Natural killer cell treated with Interleukin-12 subunit alpha and Interleukin-12 subunit beta and Interleukin-15 and Interleukin-18, amount 100 ng/mL, for 72 hours (primary cell): ENCODE data around the gene TUBA1C. TPM values are rescaled to one million over a fixed set of nuclear protein-coding genes. Genes with fewer than 3 reads are reported as not detected.
"Not testable (repeated sequence)": the region's sequence is repeated elsewhere in the genome, so short reads cannot be mapped to it uniquely, and the experiment has no call there.

ENCODE experiments used
- ATAC-seq, 2 donors: fragments of 150-1000 bp; cut with Tn5 transposase in 1 of 2; sonication (Bioruptor Pico), chemical (Tn5 transposase) in 1 of 2; 2 replicates each; pipeline ENCODE4 v1.10.0; 2021
- DNase-seq: peaks from one replicate; pipeline ENCODE4 v3.0.0; 2022; ENCODE audit warnings: low spot score
- H3K27ac Mint-ChIP-seq, 2 donors: 1 replicate in 1 of 2; 2 replicates in 1 of 2; pipeline ENCODE4 v1.8.0; 2022; ENCODE audit warnings: mixed read lengths in 2 of 2, mild to moderate bottlenecking in 1 of 2, moderate library complexity in 1 of 2
- H3K27me3 Mint-ChIP-seq, 2 donors: 1 replicate in 1 of 2; 2 replicates in 1 of 2; pipeline ENCODE4 v1.8.0; 2022; ENCODE audit warnings: mixed read lengths in 2 of 2
- H3K36me3 Mint-ChIP-seq: one replicate; pipeline ENCODE4 v1.8.0; 2022; ENCODE audit warnings: mixed read lengths
- H3K4me1 Mint-ChIP-seq, 2 donors: 1 replicate in 1 of 2; 2 replicates in 1 of 2; pipeline ENCODE4 v1.8.0; 2022; ENCODE audit warnings: low read depth in 2 of 2, mixed read lengths in 2 of 2, mild to moderate bottlenecking in 1 of 2
- H3K4me3 Mint-ChIP-seq: one replicate; pipeline ENCODE4 v1.8.0; 2022; ENCODE audit warnings: mixed read lengths
- H3K9me3 Mint-ChIP-seq: 2 replicates; pipeline ENCODE4 v1.8.0; 2022; ENCODE audit warnings: mixed read lengths
- total RNA-seq, 2 donors: library from RNA; stranded (reverse); gene quantifications; one replicate each; pipeline ENCODE4 v1.2.3, GENCODE V29; 2022

TUBA1C gene
- total RNA-seq, 2 donors from 2014 or later = 260 to 358 TPM

DNA sequence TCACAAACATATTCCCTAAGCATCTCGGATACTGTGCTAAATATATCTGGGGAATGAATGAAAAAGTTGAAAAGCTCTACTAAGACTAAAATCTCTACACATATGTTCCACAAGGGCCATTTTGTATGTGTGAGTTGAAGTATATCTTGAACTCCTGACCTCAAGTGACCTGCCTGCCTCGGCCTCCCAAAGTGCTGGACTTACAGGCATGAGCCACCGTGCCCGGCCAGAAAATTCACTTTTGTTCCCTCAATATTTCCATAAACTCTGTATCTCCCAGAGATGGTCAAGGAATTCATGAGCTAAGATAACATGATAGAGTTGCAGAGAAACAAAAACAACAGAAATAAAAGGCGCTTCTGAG is 1.5 kb upstream of the TUBA1C start:
- peaks cover 4% of the 10 kb centered on the region for H3K36me3 Mint-ChIP-seq
- DNase-seq = no peak
- peak overlapping the region; percentile 82 to 91 for H3K27ac Mint-ChIP-seq
- no peak for ATAC-seq
- peak overlapping the region; percentile 91 for H3K4me3 Mint-ChIP-seq
- no peaks in the 10 kb centered on the region for H3K9me3 Mint-ChIP-seq
- peaks cover 14% of the 10 kb centered on the region in 2 donors for H3K4me1 Mint-ChIP-seq
- no peaks in the 10 kb centered on the region for H3K27me3 Mint-ChIP-seq

DNA sequence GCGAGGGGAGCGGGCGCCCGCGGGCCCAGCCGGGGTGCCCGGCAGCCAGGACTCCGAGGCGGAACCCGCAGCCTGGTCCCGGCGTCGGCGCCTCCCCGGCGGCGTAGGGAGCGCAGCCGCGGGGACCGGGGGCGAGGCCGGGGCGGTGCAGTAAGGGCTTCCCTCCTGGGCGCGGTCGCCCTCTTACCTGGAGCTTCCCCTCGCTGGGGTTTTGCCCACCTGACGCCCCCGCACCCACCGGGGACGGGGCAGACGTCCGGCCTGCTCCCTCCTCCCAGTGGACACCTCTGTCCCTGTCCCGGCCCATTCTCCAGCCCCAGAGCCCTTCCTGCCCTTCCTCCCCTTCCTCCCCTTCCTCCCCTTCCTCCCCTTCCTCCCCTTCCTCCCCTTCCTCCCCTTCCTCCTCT is 413 bp upstream of the TUBA1C start:
- Mint-ChIP-seq H3K4me3 (peak overlapping the region; percentile 91), H3K36me3 (peaks cover 4% of the 10 kb centered on the region), H3K27ac (peak overlapping the region; percentile 82 to 91), H3K4me1 (peaks cover 18 to 19% of the 10 kb centered on the region in 2 donors), H3K27me3 (no peaks in the 10 kb centered on the region), H3K9me3 (no peaks in the 10 kb centered on the region)
- ATAC-seq = peak; percentile 61 to 64
- no peak for DNase-seq

DNA sequence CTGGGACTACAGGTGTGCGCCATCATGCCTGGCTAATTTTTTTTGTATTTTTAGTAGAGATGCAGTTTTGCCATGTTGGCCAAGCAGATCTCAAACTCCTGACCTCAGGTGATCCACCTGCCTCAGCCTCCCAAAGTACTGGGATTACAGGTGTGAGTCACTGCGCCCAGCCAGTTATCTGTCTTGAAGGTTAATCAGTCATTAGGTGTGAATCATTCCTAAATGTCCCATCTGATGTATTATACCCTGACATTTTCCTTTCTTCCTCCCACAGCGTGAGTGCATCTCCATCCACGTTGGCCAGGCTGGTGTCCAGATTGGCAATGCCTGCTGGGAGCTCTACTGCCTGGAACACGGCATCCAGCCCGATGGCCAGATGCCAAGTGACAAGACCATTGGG is 4.3 kb downstream of the TUBA1C start:
- Mint-ChIP-seq H3K4me3 (peak overlapping the region; percentile 71), H3K36me3 (peaks cover 19% of the 10 kb centered on the region)
- not testable (repeated sequence) for H3K27ac Mint-ChIP-seq, H3K9me3 Mint-ChIP-seq, ATAC-seq, H3K4me1 Mint-ChIP-seq, DNase-seq, H3K27me3 Mint-ChIP-seq

DNA sequence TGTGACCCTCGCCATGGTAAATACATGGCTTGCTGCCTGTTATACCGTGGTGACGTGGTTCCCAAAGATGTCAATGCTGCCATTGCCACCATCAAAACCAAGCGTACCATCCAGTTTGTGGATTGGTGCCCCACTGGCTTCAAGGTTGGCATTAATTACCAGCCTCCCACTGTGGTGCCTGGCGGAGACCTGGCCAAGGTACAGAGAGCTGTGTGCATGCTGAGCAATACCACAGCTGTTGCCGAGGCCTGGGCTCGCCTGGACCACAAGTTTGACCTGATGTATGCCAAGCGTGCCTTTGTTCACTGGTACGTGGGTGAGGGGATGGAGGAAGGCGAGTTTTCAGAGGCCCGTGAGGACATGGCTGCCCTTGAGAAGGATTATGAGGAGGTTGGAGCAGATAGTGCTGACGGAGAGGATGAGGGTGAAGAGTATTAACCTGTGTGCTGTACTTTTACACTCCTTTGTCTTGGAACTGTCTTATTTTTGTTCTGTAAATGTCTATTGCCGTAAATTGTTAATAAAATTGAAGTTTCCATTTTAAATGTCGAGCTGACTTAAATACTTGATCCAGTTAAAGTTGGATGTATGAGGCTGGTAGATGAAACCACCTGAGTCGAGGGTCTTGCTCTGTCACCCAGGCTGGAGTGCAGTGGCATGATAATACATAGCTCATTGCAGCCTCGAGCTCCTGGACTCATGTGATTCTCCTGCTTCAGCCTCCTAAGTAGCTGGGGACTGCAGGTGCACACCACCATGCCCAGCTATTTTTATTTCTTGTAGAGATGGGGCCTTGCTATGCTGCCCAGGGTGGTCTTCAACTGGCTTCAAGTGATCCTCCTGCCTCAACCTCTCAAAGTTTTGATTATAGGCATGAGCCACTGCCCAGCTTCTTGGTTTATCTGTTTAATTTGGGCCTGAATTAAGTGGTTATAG is 8.2 kb downstream of the TUBA1C start:
- Mint-ChIP-seq H3K27ac (no peak overlapping the region), H3K27me3 (no peaks in the 10 kb centered on the region), H3K4me1 (peaks cover 7% of the 10 kb centered on the region in 2 donors), H3K4me3 (no peak overlapping the region), H3K9me3 (no peaks in the 10 kb centered on the region), H3K36me3 (peaks cover 19% of the 10 kb centered on the region)
- DNase-seq (no peak), ATAC-seq (no peak)

DNA sequence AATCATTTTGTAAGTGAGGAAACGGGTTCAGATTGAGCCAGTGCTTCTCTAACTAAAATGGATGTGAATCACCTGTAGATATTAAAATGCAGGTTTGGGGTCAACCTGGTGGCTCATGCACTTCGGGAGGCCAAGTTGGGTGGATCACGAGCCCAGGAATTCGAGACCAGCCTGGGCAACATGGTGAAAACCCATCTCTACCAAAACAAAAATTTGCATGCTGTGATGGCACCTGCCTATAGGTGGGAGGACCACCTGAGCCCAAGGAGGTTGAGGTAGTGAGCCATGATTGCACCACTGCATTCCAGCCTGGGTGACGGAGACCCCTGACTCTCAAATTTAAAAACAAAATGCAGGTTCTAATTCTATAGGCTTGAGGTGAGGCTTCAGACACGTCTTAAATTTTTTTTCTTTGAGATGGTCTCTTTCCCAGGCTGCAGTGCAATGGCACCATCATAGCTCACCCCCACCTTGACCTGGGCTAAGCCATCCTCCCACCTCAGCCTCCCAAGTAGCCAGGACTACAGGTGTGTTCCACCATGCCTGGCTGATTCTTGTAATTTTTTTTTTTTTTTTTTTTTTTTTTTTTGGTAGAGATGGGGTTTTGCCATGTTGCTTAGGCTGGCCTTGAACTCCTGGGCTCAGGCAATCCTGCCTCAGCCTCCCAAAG is 9.0 kb downstream of the TUBA1C start:
- DNase-seq (no peak), ATAC-seq (no peak)
- Mint-ChIP-seq H3K27me3 (no peaks in the 10 kb centered on the region), H3K4me3 (no peak overlapping the region), H3K4me1 (peaks cover under 1 to 3% of the 10 kb centered on the region in 2 donors), H3K9me3 (no peaks in the 10 kb centered on the region), H3K27ac (no peak overlapping the region), H3K36me3 (peaks cover 19% of the 10 kb centered on the region)

DNA sequence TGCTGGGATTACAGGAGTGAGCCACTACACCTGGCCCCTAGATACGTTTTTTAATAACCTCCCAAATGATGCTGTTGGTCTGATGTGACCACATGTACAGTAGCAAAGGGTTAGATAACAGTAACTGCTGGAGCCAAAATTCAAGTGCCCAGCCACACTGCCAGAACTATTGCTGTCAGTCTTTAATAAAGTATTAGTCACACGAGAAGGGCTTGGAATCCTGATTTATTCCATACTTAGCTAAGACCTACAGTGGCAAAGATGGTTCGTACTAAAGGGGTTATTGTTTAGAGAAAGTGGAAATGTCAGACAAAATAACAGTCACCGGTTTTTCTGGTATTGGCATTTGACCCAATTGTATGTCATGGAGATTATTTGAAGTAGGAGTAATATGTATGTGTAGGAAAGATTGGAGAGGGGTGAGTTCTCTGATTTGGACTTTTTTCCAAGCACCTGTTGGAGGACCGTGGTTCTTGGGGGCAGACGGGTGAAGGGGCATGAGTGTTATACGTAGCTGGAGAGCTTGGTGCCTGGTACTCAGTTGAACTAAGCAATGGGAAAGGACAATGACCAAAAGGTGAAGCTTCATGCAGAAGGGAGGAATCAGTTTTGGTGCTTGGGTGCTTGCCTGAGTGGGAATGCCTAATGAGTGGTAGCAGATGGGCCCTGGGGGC is 9.7 kb downstream of the TUBA1C start:
- no peaks in the 10 kb centered on the region for H3K9me3 Mint-ChIP-seq
- peak in 1 of 2 donors; percentile 22 for ATAC-seq
- no peak overlapping the region for H3K4me3 Mint-ChIP-seq
- H3K36me3 Mint-ChIP-seq = peaks cover 19% of the 10 kb centered on the region
- H3K27ac Mint-ChIP-seq = no peak overlapping the region
- no peaks in the 10 kb centered on the region for H3K27me3 Mint-ChIP-seq
- H3K4me1 Mint-ChIP-seq = peaks cover 0 to 3% of the 10 kb centered on the region in 2 donors
- DNase-seq = no peak

DNA sequence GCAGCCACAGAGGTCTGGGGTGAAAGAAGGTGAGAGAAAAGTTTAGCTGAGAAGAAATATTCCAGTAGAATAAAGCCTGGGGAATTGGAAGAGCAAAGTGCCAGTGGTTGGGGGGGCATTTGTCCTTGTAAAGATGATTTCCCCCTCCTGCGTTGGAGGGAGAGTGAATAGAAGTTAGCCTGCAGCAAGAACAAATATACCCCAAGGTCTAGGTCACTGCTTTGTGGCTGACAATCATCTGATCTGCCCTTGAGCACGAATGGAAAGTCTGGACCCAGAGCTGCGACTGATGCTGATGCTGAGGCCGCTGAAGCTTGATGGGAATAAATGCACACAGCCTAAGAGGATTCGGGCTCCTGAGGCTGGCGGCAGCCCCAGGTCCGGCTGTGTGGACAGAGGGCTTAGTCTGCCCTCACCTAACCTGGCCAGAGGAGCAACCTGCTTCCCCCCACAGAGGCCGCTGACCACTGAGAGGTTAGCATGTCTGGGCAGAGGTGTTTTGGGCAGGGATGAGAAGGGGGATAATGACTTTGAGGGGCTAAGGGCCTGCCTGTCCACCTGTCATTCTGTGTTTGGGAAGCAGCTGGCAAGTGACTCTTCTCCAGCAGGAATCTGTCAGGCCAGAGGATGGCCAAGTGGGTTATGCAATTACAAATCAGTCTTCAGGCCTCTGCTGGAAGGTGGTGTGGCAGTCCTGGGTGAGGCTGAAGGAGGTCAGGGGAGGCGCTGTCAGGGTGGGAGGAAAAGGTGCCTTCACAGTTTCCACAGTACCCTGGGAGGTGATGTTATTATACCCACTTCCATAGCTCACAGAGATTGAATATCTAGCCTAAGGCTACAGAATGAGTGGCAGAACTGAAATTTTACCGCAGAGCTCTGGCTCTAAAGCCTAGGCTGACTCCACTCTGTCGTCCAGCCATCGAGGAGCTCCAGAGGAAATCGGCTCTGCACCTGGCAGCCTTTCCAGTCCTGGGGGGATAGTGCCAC is 11.7 kb downstream of the TUBA1C start:
- peak; percentile 32 to 55 for ATAC-seq
- Mint-ChIP-seq H3K9me3 (no peaks in the 10 kb centered on the region), H3K4me1 (peaks cover 0 to 3% of the 10 kb centered on the region in 2 donors), H3K4me3 (no peak overlapping the region), H3K27me3 (peaks cover 3 to 5% of the 10 kb centered on the region in 2 donors), H3K36me3 (peaks cover 12% of the 10 kb centered on the region), H3K27ac (no peak overlapping the region)
- no peak for DNase-seq

DNA sequence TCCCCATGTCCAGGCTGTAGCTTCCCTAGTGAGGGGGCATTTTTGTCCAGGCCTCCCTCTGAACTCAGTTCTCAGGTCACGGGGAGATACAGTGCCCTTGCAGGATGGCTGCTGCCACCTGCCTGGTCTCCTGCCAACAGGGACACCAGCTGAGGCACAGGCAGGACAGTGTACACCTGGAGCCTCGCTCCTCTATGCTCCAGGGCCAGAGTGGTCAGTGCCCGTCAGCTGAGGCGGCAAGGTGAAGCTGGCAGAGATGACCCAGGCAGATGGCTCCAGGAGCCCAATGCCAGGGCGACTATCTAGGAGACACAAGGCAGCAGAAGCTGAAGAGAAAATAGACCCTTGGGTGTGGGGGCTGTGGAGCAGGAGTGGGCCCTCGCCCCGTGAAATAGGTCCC is 12.6 kb downstream of the TUBA1C start:
- H3K27me3 Mint-ChIP-seq = peaks cover 3 to 6% of the 10 kb centered on the region in 2 donors
- H3K36me3 Mint-ChIP-seq = peaks cover 12% of the 10 kb centered on the region
- H3K4me1 Mint-ChIP-seq = peaks cover 0 to 3% of the 10 kb centered on the region in 2 donors
- DNase-seq = no peak
- H3K9me3 Mint-ChIP-seq = no peaks in the 10 kb centered on the region
- peak in 1 of 2 donors; percentile 7 for ATAC-seq
- H3K27ac Mint-ChIP-seq = no peak overlapping the region
- no peak overlapping the region for H3K4me3 Mint-ChIP-seq

DNA sequence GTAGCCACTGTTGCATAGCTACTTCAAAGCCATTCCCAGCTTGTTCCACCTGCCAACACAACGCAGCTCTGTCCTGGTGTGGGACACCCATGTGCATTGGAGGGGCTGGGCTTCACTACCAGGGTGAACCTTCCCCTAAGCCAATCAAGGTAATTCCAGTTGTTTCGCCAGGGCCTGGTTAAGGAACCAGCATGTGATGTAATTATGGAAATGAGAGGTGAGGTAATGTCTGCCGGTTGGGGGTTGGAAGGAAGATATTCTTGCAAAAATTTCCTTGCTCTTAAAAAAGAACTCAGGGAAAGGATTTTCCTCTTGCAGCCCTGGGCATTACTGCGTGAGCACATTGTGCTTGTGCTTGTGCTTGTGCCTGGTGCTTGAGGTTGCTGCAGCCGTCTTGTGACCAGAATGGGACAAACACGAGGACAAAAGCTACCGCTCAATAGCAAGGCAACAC is 14.9 kb downstream of the TUBA1C start:
- H3K27ac Mint-ChIP-seq = no peak overlapping the region
- DNase-seq = no peak
- no peak for ATAC-seq

DNA sequence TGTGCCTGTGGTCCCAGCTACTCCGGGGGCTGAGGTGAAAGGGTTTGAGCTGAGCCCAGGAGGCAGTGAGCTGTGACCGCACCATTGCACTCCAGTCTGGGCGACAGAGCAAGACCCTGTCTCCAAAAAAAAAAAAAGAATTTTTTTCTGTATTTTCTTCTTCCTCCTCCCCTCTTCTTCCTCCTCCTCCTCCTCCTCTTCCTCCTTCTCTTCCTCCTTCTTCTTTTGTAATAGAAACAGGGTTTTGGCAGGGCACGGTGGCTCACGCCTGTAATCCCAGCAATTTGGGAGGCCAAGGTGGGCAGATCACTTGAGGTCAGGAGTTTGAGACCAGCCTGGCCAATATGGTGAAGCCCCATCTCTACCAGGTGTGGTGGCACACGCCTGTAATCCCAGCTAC is 15.7 kb downstream of the TUBA1C start:
- not testable (repeated sequence) for H3K27me3 Mint-ChIP-seq, H3K4me1 Mint-ChIP-seq, H3K27ac Mint-ChIP-seq, H3K9me3 Mint-ChIP-seq, H3K36me3 Mint-ChIP-seq, H3K4me3 Mint-ChIP-seq, DNase-seq, ATAC-seq

More for the DNA sequence above, 14.9 kb downstream of the TUBA1C start:
- H3K4me1 Mint-ChIP-seq = peaks cover 0 to 3% of the 10 kb centered on the region in 2 donors
- no peaks in the 10 kb centered on the region for H3K36me3 Mint-ChIP-seq
- peaks cover 4 to 6% of the 10 kb centered on the region in 2 donors for H3K27me3 Mint-ChIP-seq
- H3K4me3 Mint-ChIP-seq = no peak overlapping the region
- H3K9me3 Mint-ChIP-seq = no peaks in the 10 kb centered on the region

DNA sequence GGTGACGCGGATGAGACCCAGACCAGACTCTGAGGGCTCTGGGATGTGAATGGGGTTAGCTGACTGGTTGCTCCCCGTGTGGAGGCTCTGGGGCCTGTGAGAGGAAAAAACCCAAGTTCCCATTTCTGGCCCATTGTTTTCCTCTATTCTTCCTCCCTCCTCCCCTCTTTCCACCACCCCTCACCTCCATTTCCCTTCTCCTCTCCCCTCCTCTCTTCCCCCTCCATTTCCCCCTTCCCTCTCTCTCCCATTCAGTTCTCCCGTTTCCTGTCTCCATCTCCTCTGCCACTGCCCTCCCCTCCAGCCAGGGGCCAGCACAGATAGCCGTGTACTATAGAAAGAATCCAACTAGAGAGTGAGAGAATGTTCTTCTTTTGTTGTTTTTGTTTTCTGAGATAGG is 17.4 kb downstream of the TUBA1C start:
- no peak for ATAC-seq
- Mint-ChIP-seq H3K9me3 (no peaks in the 10 kb centered on the region), H3K27ac (no peak overlapping the region), H3K4me3 (no peak overlapping the region), H3K27me3 (peaks cover 14 to 18% of the 10 kb centered on the region in 2 donors), H3K4me1 (no peaks in the 10 kb centered on the region), H3K36me3 (no peaks in the 10 kb centered on the region)
- DNase-seq = no peak

DNA sequence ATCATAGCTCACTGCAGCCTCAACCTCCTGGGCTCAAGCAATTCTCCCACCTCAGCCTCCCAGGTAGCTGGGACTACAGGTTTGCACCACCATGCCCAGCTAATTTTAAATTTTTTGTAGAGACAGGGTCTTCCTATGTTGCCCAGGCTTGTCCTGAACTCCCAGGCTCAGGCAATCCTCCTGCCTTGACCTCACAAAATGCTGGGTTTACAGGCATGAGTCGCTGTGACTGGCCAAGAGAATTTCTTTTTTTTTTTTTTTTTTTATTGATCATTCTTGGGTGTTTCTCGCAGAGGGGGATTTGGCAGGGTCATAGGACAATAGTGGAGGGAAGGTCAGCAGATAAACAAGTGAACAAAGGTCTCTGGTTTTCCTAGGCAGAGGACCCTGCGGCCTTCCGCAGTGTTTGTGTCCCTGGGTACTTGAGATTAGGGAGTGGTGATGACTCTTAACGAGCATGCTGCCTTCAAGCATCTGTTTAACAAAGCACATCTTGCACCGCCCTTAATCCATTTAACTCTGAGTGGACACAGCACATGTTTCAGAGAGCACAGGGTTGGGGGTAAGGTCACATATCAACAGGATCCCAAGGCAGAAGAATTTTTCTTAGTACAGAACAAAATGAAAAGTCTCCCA is 18.0 kb downstream of the TUBA1C start:
- not testable (repeated sequence) for H3K4me1 Mint-ChIP-seq, H3K4me3 Mint-ChIP-seq, H3K27ac Mint-ChIP-seq, H3K9me3 Mint-ChIP-seq, DNase-seq, ATAC-seq, H3K36me3 Mint-ChIP-seq
- peaks cover 18 to 24% of the 10 kb centered on the region in 2 donors for H3K27me3 Mint-ChIP-seq
